HEK293 (cell line): ENCODE data around the gene MRPL14.

Experiments
- GLIS2 ChIP-seq: fragments of 450-650 bp; formaldehyde crosslinking; IDR thresholded peaks from 2 replicates; pipeline ENCODE4 v1.5.1; 2016; ENCODE audit warnings: missing biosample characterization, missing genetic modification characterization
- IKZF3 ChIP-seq: fragments of 450-650 bp; IDR thresholded peaks from 2 replicates; pipeline ENCODE4 v1.5.0; 2018; ENCODE audit warnings: missing biosample characterization, mild to moderate bottlenecking, missing genetic modification characterization, moderate library complexity
- KLF1 ChIP-seq: fragments of 450-650 bp; formaldehyde crosslinking; IDR thresholded peaks from 2 replicates; pipeline ENCODE4 v1.5.1; 2016; ENCODE audit warnings: missing biosample characterization, missing genetic modification characterization
- TCF7L2 ChIP-seq: IDR thresholded peaks from 2 replicates; pipeline ENCODE4 v1.6.1; 2011; ENCODE audit warnings: low read depth, mild to moderate bottlenecking, inconsistent platforms, low read length, moderate library complexity, borderline replicate concordance
- ZNF112 ChIP-seq: fragments of 450-650 bp; formaldehyde crosslinking; IDR thresholded peaks from 2 replicates; pipeline ENCODE4 v1.5.0; 2017; ENCODE audit warnings: missing biosample characterization, missing genetic modification characterization
- ZNF132 ChIP-seq: fragments of 450-650 bp; formaldehyde crosslinking; IDR thresholded peaks from 2 replicates; pipeline ENCODE4 v1.5.1; 2017; ENCODE audit warnings: missing biosample characterization, missing genetic modification characterization, borderline replicate concordance
- ZNF146 ChIP-seq: fragments of 450-650 bp; formaldehyde crosslinking; IDR thresholded peaks from 2 replicates; pipeline ENCODE4 v1.5.1; 2016; ENCODE audit warnings: missing biosample characterization, missing genetic modification characterization
- ZNF19 ChIP-seq: fragments of 450-650 bp; formaldehyde crosslinking; IDR thresholded peaks from 2 replicates; pipeline ENCODE4; 2016; ENCODE audit warnings: missing biosample characterization, missing genetic modification characterization, low read depth
- ZNF202 ChIP-seq: fragments of 450-650 bp; formaldehyde crosslinking; IDR thresholded peaks from 2 replicates; pipeline ENCODE4 v1.5.1; 2016; ENCODE audit warnings: missing biosample characterization, missing genetic modification characterization, borderline replicate concordance
- ZNF223 ChIP-seq: fragments of 450-650 bp; formaldehyde crosslinking; IDR thresholded peaks from 2 replicates; pipeline ENCODE4 v1.5.1; 2016; ENCODE audit warnings: missing biosample characterization, missing genetic modification characterization
- ZNF239 ChIP-seq: fragments of 450-650 bp; formaldehyde crosslinking; IDR thresholded peaks from 2 replicates; pipeline ENCODE4 v1.5.1; 2016; ENCODE audit warnings: missing biosample characterization, missing genetic modification characterization
- ZNF24 ChIP-seq: fragments of 450-650 bp; formaldehyde crosslinking; IDR thresholded peaks from 2 replicates; pipeline ENCODE4 v1.5.1; 2016; ENCODE audit warnings: missing biosample characterization, missing genetic modification characterization
- ZNF248 ChIP-seq: fragments of 450-650 bp; formaldehyde crosslinking; IDR thresholded peaks from 2 replicates; pipeline ENCODE4 v1.5.1; 2017; ENCODE audit warnings: missing biosample characterization, missing genetic modification characterization
- ZNF335 ChIP-seq: fragments of 450-650 bp; formaldehyde crosslinking; conservative IDR thresholded peaks from 2 replicates; pipeline ENCODE4 v1.5.1; 2016; ENCODE audit warnings: missing biosample characterization, missing genetic modification characterization
- ZNF350 ChIP-seq: fragments of 450-650 bp; formaldehyde crosslinking; IDR thresholded peaks from 2 replicates; pipeline ENCODE4 v1.5.0; 2017; ENCODE audit warnings: missing biosample characterization, mild to moderate bottlenecking, missing genetic modification characterization
- ZNF37A ChIP-seq: fragments of 450-650 bp; IDR thresholded peaks from 2 replicates; pipeline ENCODE4 v1.5.1; 2018; ENCODE audit warnings: missing biosample characterization, missing genetic modification characterization
- ZNF510 ChIP-seq: fragments of 450-650 bp; formaldehyde crosslinking; IDR thresholded peaks from 2 replicates; pipeline ENCODE4 v1.5.1; 2018; ENCODE audit warnings: mild to moderate bottlenecking, missing genetic modification characterization, missing biosample characterization; ENCODE audit not compliant: insufficient replicate concordance
- ZNF530 ChIP-seq: fragments of 450-650 bp; formaldehyde crosslinking; IDR thresholded peaks from 2 replicates; pipeline ENCODE4 v1.5.1; 2016; ENCODE audit warnings: low read depth, missing biosample characterization, missing genetic modification characterization
- ZNF544 ChIP-seq: fragments of 450-650 bp; formaldehyde crosslinking; IDR thresholded peaks from 2 replicates; pipeline ENCODE4 v1.5.0; 2017; ENCODE audit warnings: missing biosample characterization, missing genetic modification characterization
- ZNF558 ChIP-seq: fragments of 450-650 bp; formaldehyde crosslinking; IDR thresholded peaks from 2 replicates; pipeline ENCODE4 v1.5.1; 2016; ENCODE audit warnings: missing biosample characterization, missing genetic modification characterization
- ZNF600 ChIP-seq: fragments of 450-650 bp; formaldehyde crosslinking; IDR thresholded peaks from 2 replicates; pipeline ENCODE4 v1.5.1; 2016; ENCODE audit warnings: missing biosample characterization, missing genetic modification characterization
- ZNF654 ChIP-seq: fragments of 450-650 bp; formaldehyde crosslinking; IDR thresholded peaks from 2 replicates; pipeline ENCODE4 v1.5.1; 2016; ENCODE audit warnings: low read depth, missing biosample characterization, missing genetic modification characterization
- ZNF660 ChIP-seq: fragments of 450-650 bp; IDR thresholded peaks from 2 replicates; pipeline ENCODE4 v1.5.1; 2018; ENCODE audit warnings: missing biosample characterization, mild to moderate bottlenecking, missing genetic modification characterization
- TF ChIP-seq, protein P1 (sequence below): fragments of 450-650 bp; formaldehyde crosslinking; IDR thresholded peaks from 2 replicates; pipeline ENCODE4 v1.5.1; 2016; ENCODE audit warnings: missing biosample characterization, missing genetic modification characterization
- TF ChIP-seq, protein P2 (sequence below): fragments of 450-650 bp; formaldehyde crosslinking; IDR thresholded peaks from 2 replicates; pipeline ENCODE4 v1.5.1; 2016; ENCODE audit warnings: missing biosample characterization, missing genetic modification characterization
- TF ChIP-seq, protein P3 (sequence below): fragments of 450-650 bp; formaldehyde crosslinking; IDR thresholded peaks from 2 replicates; pipeline ENCODE4; 2016; ENCODE audit warnings: missing biosample characterization, missing genetic modification characterization
- TF ChIP-seq, protein P4 (sequence below): sonication (generic); formaldehyde crosslinking; IDR thresholded peaks from 2 replicates; pipeline ENCODE4 v1.8.1; 2022; ENCODE audit warnings: mild to moderate bottlenecking, moderate library complexity, missing genetic modification reagents
- TF ChIP-seq, protein P5 (sequence below): fragments of 450-650 bp; formaldehyde crosslinking; IDR thresholded peaks from 2 replicates; pipeline ENCODE4 v1.5.1; 2016; ENCODE audit warnings: missing biosample characterization, missing genetic modification characterization
- TF ChIP-seq, protein P6 (sequence below): fragments of 450-650 bp; IDR thresholded peaks from 2 replicates; pipeline ENCODE4 v1.5.1; 2018; ENCODE audit warnings: missing biosample characterization, missing genetic modification characterization

The MRPL14 gene

DNA sequence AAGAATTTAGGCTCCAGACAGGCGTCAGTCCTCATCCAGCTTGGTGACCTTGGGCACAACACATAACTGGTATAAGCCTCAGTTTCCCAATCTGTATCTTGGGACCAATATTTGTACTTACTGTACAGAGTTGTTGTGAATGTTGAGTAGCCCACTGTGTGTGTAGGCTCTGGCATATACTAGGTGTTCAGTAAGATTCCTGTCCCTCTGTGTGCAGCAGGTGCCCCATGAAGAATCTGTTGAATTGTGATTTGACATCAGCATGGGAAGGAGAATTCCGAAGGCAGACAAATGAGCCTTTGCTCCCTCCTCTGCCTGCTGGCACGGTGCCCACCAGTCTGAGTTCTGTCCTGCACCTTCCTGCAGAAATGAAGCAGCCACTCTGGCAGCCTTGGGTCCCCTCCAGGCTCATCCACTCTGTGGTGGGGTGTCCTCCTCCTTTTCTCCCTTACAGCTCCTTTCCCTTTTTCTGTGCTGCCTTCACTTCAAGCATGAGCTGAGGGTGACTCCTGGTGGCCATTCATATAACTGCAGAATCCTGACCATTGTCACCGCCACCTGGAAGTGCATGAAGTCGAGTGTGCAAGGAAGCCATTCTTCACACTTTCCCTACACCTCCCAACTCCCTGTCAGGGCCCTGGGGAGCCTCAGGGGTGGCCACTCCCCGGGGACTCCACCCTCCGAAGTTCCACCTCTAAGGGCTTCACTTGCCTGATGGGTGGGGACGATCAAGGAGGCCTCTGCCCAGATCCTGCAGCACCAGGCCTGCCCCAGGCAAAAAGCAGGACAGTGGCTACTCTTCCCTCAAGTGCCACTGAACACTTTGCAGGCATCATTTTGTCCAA lies 48.2 kb downstream of the MRPL14 start (continued):
- TF ChIP-seq, protein P1, sequence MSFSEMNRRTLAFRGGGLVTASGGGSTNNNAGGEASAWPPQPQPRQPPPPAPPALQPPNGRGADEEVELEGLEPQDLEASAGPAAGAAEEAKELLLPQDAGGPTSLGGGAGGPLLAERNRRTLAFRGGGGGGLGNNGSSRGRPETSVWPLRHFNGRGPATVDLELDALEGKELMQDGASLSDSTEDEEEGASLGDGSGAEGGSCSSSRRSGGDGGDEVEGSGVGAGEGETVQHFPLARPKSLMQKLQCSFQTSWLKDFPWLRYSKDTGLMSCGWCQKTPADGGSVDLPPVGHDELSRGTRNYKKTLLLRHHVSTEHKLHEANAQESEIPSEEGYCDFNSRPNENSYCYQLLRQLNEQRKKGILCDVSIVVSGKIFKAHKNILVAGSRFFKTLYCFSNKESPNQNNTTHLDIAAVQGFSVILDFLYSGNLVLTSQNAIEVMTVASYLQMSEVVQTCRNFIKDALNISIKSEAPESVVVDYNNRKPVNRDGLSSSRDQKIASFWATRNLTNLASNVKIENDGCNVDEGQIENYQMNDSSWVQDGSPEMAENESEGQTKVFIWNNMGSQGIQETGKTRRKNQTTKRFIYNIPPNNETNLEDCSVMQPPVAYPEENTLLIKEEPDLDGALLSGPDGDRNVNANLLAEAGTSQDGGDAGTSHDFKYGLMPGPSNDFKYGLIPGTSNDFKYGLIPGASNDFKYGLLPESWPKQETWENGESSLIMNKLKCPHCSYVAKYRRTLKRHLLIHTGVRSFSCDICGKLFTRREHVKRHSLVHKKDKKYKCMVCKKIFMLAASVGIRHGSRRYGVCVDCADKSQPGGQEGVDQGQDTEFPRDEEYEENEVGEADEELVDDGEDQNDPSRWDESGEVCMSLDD (tag by site-specific recombination): no peak
- no peak for TF ChIP-seq ZNF248
- TF ChIP-seq ZNF660 (tag by site-specific recombination): peak; percentile 46; the same call in 1 of the 2 replicates
- TF ChIP-seq ZNF19: no peak
- TF ChIP-seq, protein P2, sequence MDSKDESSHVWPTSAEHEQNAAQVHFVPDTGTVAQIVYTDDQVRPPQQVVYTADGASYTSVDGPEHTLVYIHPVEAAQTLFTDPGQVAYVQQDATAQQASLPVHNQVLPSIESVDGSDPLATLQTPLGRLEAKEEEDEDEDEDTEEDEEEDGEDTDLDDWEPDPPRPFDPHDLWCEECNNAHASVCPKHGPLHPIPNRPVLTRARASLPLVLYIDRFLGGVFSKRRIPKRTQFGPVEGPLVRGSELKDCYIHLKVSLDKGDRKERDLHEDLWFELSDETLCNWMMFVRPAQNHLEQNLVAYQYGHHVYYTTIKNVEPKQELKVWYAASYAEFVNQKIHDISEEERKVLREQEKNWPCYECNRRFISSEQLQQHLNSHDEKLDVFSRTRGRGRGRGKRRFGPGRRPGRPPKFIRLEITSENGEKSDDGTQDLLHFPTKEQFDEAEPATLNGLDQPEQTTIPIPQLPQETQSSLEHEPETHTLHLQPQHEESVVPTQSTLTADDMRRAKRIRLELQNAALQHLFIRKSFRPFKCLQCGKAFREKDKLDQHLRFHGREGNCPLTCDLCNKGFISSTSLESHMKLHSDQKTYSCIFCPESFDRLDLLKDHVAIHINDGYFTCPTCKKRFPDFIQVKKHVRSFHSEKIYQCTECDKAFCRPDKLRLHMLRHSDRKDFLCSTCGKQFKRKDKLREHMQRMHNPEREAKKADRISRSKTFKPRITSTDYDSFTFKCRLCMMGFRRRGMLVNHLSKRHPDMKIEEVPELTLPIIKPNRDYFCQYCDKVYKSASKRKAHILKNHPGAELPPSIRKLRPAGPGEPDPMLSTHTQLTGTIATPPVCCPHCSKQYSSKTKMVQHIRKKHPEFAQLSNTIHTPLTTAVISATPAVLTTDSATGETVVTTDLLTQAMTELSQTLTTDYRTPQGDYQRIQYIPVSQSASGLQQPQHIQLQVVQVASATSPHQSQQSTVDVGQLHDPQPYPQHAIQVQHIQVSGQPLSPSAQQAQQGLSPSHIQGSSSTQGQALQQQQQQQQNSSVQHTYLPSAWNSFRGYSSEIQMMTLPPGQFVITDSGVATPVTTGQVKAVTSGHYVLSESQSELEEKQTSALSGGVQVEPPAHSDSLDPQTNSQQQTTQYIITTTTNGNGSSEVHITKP: peak; percentile 49; the same call in 1 of the 2 replicates
- no peak for TF ChIP-seq ZNF239
- TF ChIP-seq ZNF544: no peak
- TF ChIP-seq, protein P3, sequence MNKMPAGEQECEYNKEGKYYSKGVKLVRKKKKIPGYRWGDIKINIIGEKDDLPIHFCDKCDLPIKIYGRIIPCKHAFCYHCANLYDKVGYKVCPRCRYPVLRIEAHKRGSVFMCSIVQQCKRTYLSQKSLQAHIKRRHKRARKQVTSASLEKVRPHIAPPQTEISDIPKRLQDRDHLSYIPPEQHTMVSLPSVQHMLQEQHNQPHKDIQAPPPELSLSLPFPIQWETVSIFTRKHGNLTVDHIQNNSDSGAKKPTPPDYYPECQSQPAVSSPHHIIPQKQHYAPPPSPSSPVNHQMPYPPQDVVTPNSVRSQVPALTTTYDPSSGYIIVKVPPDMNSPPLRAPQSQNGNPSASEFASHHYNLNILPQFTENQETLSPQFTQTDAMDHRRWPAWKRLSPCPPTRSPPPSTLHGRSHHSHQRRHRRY (tag by site-specific recombination): no peak
- TF ChIP-seq, protein P4, sequence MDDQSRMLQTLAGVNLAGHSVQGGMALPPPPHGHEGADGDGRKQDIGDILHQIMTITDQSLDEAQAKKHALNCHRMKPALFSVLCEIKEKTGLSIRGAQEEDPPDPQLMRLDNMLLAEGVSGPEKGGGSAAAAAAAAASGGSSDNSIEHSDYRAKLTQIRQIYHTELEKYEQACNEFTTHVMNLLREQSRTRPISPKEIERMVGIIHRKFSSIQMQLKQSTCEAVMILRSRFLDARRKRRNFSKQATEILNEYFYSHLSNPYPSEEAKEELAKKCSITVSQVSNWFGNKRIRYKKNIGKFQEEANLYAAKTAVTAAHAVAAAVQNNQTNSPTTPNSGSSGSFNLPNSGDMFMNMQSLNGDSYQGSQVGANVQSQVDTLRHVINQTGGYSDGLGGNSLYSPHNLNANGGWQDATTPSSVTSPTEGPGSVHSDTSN (CRISPR knock-in tag): no peak
- 0 out of 2 replicates have a peak, but pooled peaks have one; percentile 36 for TF ChIP-seq ZNF600 (tag by site-specific recombination)
- TF ChIP-seq ZNF350 (tag by site-specific recombination): no peak
- no peak for TF ChIP-seq ZNF558 (tag by site-specific recombination)
- TF ChIP-seq ZNF24 (tag by site-specific recombination): no peak
- TF ChIP-seq ZNF223 (tag by site-specific recombination): no peak
- no peak for TF ChIP-seq ZNF112 (tag by site-specific recombination)
- peak; percentile 58; the same call in 1 of the 2 replicates for TF ChIP-seq KLF1
- TF ChIP-seq ZNF37A (tag by site-specific recombination): no peak
- TF ChIP-seq ZNF132 (tag by site-specific recombination): no peak
- TF ChIP-seq TCF7L2: no peak
- TF ChIP-seq ZNF146 (tag by site-specific recombination): no peak
- TF ChIP-seq ZNF654 (tag by site-specific recombination): peak; percentile 85
- TF ChIP-seq, protein P5, sequence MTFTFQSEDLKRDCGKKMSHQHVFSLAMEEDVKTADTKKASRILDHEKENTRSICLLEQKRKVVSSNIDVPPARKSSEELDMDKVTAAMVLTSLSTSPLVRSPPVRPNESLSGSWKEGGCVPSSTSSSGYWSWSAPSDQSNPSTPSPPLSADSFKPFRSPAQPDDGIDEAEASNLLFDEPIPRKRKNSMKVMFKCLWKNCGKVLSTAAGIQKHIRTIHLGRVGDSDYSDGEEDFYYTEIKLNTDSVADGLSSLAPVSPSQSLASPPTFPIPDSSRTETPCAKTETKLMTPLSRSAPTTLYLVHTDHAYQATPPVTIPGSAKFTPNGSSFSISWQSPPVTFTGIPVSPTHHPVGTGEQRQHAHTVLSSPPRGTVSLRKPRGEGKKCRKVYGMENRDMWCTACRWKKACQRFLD (tag by site-specific recombination): no peak
- TF ChIP-seq, protein P6, sequence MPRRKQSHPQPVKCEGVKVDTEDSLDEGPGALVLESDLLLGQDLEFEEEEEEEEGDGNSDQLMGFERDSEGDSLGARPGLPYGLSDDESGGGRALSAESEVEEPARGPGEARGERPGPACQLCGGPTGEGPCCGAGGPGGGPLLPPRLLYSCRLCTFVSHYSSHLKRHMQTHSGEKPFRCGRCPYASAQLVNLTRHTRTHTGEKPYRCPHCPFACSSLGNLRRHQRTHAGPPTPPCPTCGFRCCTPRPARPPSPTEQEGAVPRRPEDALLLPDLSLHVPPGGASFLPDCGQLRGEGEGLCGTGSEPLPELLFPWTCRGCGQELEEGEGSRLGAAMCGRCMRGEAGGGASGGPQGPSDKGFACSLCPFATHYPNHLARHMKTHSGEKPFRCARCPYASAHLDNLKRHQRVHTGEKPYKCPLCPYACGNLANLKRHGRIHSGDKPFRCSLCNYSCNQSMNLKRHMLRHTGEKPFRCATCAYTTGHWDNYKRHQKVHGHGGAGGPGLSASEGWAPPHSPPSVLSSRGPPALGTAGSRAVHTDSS (tag by site-specific recombination): no peak
- TF ChIP-seq GLIS2 (tag by site-specific recombination): no peak
- TF ChIP-seq IKZF3: no peak; the same call in 1 of the 2 replicates
- TF ChIP-seq ZNF530 (tag by site-specific recombination): no peak
- TF ChIP-seq ZNF510 (tag by site-specific recombination): no peak
- no peak; the same call in 1 of the 2 replicates for TF ChIP-seq ZNF335 (tag by site-specific recombination)
- TF ChIP-seq ZNF202: no peak
